Ramos (cell line): ENCODE measurements around the gene NUDT4B.
"Not testable (repeated sequence)": the region's sequence is repeated elsewhere in the genome, so short reads cannot be mapped to it uniquely, and the experiment has no call there.

Experiments
- in situ Hi-C: fragments of 300-500 bp; cut with MboI; formaldehyde crosslinking; loops from one replicate; pipeline ENCODE4 v1.14.3; 2022; ENCODE audit warnings: low sequenced_read_pairs; ENCODE audit not compliant: unreplicated experiment

NUDT4B gene

DNA sequence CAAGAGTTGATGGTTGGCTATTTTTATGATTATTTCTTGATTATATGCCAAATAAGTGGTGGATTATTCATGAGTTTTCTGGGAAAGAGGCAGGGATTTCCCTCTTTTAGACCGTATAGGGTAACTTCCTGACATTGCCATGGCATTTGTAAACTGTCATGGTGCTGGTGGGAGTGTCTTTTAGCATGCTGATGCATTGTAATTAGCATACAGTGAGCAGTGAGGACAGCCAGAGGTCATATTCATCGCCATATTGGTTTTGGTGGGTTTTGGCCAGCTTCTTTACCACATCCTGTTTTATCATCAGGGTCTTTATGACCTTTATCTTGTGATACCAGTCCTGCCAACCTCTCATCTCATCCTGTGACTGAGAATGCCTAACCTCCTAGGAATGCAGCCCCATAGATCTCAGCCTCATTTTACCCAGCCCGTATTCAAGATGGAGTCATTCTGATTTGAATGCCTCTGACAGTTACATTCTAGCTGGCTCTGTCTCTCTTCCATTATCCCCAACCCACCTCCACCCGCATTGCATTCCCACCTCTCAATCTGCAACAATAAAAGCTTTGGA, 45.3 kb downstream of the NUDT4B start:
- in situ Hi-C loops, result not testable (repeated sequence)
